ENCODE measurements around the gene AKAP5. TPM values are rescaled to one million over a fixed set of nuclear protein-coding genes. Genes with fewer than 3 reads are reported as not detected.

AKAP5 gene
- total and polyA plus RNA-seq, 2 experiments from 2014 or later, result 1.0 to 3.4 TPM

- no peak for TF ChIP-seq REST (IDR thresholded peaks at IDR 0.05; ENCODE audit: unreplicated experiment)
These were observed 26.2 kb upstream of the AKAP5 start (continued) for GRCh38 chr14:64439141-64439540.

GRCh38 chr14:64440494-64440893, 24.8 kb upstream of the AKAP5 start:
- peaks cover 15% of the 10 kb centered on the region for H4K20me1 ChIP-seq (replicated peaks; ENCODE audit: insufficient read depth)
- peaks cover 87% of the 10 kb centered on the region for H3K36me3 ChIP-seq (ENCODE audit: insufficient read depth)
- no peak overlapping the region for H3K4me3 Mint-ChIP-seq
- TF ChIP-seq NANOG (IDR thresholded peaks at IDR 0.05; ENCODE audit: borderline replicate concordance) (no peak), EZH2phosphoT487 (IDR thresholded peaks at IDR 0.05; ENCODE audit: unreplicated experiment) (no peak), ZNF462 (CRISPR knock-in tag; IDR thresholded peaks at IDR 0.05) (no peak), ZNF114 (CRISPR knock-in tag; IDR thresholded peaks at IDR 0.05) (no peak), REST (IDR thresholded peaks at IDR 0.05; ENCODE audit: unreplicated experiment) (no peak), CREB1 (CRISPR knock-in tag; IDR thresholded peaks at IDR 0.05; ENCODE audit: low read depth) (no peak), CTCF (conservative IDR thresholded peaks at IDR 0.05; ENCODE audit: low read depth in 2 of 2) (no peak)
- H3K9me2 ChIP-seq (ENCODE audit: insufficient read depth), result no peaks in the 10 kb centered on the region
- H2AFZ ChIP-seq, result no peak overlapping the region
- H3K4me1 ChIP-seq (ENCODE audit: insufficient read depth), result no peaks in the 10 kb centered on the region
- no peak overlapping the region for H3K4me2 ChIP-seq
- H3K27me3 Mint-ChIP-seq (ENCODE audit: insufficient read depth, low read depth, poor library complexity), result peaks cover 6% of the 10 kb centered on the region
- H3K27ac Mint-ChIP-seq, result no peak overlapping the region
- no peaks in the 10 kb centered on the region for H3K79me2 ChIP-seq (replicated peaks; ENCODE audit: insufficient read depth)
- no peak for ATAC-seq
- no peaks in the 10 kb centered on the region for H3K27me3 ChIP-seq (ENCODE audit: insufficient read depth)
- DNase-seq (ENCODE audit: low spot score), result no peak
- H3K9me3 Mint-ChIP-seq, result no peaks in the 10 kb centered on the region
- peaks cover 91% of the 10 kb centered on the region for H3K36me3 Mint-ChIP-seq (ENCODE audit: low read depth)
- H3K27ac ChIP-seq (ENCODE audit: low read depth), result no peak overlapping the region
- H3K4me3 ChIP-seq, result no peak overlapping the region
- no peaks in the 10 kb centered on the region for H3K4me1 Mint-ChIP-seq
- peaks cover 6% of the 10 kb centered on the region; the same call in 1 of the 2 replicates for H3F3A ChIP-seq (replicated peaks; ENCODE audit: low read depth)
